Prostate gland (tissue), 2 donors: ENCODE measurements around the gene COL11A1.

Experiments
- CTCF ChIP-seq, 4 experiments: fragments of 200-600 bp in 2 of 4; fragments of 450-650 bp in 2 of 4; sonication (generic) in 2 of 4; IDR thresholded peaks; 1 replicate in 3 of 4; 2 replicates in 1 of 4; pipeline ENCODE4 v1.5.1; 2016 to 2019; ENCODE audit warnings: antibody characterized with exemption in 4 of 4, mild to moderate bottlenecking in 2 of 4, moderate library complexity in 2 of 4
- POLR2A ChIP-seq: fragments of 450-650 bp; IDR thresholded peaks from one replicate; pipeline ENCODE4 v1.6.1; 2016; ENCODE audit warnings: antibody characterized with exemption, mild to moderate bottlenecking

GRCh38 chr1:103125219-103125618, 16.9 kb upstream of the COL11A1 start:
- TF ChIP-seq CTCF (IDR thresholded peaks at IDR 0.05) (no peak), POLR2A (no peak)
